IMR-90 (cell line): ENCODE measurements around the gene HMGCL. TPM values are rescaled to one million over a fixed set of nuclear protein-coding genes. Genes with fewer than 3 reads are reported as not detected.

Experiments
- ATAC-seq: fragments of 200-7000 bp; cut with Tn5 transposase; 2 replicates; pipeline ENCODE4 v1.9.1; 2020; ENCODE audit warnings: low read depth, mild to moderate bottlenecking, moderate library complexity
- BruUV-seq: library from RNA; stranded (reverse); fragments of 400-500 nt; replicated peaks from 2 replicates; lab custom pipeline; 2021; lab: Mats Ljungman, UMichigan
- CTCF ChIA-PET: fragments of 300-600 bp; formaldehyde crosslinking; extraction: SDS; loops from one replicate; lab custom pipeline; 2021; ENCODE audit warnings: antibody characterized with exemption; lab: Yijun Ruan, JAX
- POLR2A ChIA-PET: fragments of 300-600 bp; sonication (Branson Sonifier 250); formaldehyde crosslinking; loops from one replicate; lab custom pipeline; 2022; ENCODE audit warnings: antibody characterized with exemption; ENCODE audit not compliant: unreplicated experiment; lab: Charles Lee
- DNase-seq: peaks from one replicate; pipeline ENCODE4 v3.0.0; 2013
- H2AFZ ChIP-seq: replicated peaks from 2 replicates; pipeline ENCODE3; 2013; ENCODE audit warnings: low read length, mild to moderate bottlenecking; ENCODE audit not compliant: poor library complexity
- H2AK5ac ChIP-seq: 2 replicates; pipeline ENCODE4 v1.6.1; 2013; ENCODE audit warnings: low read depth, low read length, inconsistent platforms
- H2AK9ac ChIP-seq: replicated peaks from 2 replicates; pipeline ENCODE3; 2013; ENCODE audit warnings: mild to moderate bottlenecking, low read depth, low read length, moderate library complexity; ENCODE audit not compliant: poor library complexity
- H2BK120ac ChIP-seq: 2 replicates; pipeline ENCODE4 v1.6.1; 2013; ENCODE audit warnings: low read depth, low read length, inconsistent platforms
- H2BK15ac ChIP-seq: 3 replicates; pipeline ENCODE4 v1.6.1; 2013; ENCODE audit warnings: low read depth, low read length, inconsistent platforms
- H2BK20ac ChIP-seq: 2 replicates; pipeline ENCODE4 v1.6.1; 2013; ENCODE audit warnings: low read depth, mild to moderate bottlenecking, inconsistent platforms, low read length, moderate library complexity
- H2BK5ac ChIP-seq: 2 replicates; pipeline ENCODE4 v1.6.1; 2013; ENCODE audit warnings: mild to moderate bottlenecking, low read depth, low read length, inconsistent platforms; ENCODE audit not compliant: poor library complexity, severe bottlenecking
- H3K14ac ChIP-seq: replicated peaks from 2 replicates; pipeline ENCODE4 v1.6.1; 2013; ENCODE audit warnings: low read depth, low read length, inconsistent platforms
- H3K18ac ChIP-seq: 2 replicates; pipeline ENCODE4 v1.6.1; 2013; ENCODE audit warnings: low read depth, low read length, control low read depth
- H3K23ac ChIP-seq: 2 replicates; pipeline ENCODE4 v1.6.1; 2013; ENCODE audit warnings: low read depth, low read length, inconsistent platforms
- H3K27ac ChIP-seq: 2 replicates; pipeline ENCODE4 v1.5.1; 2013; ENCODE audit warnings: mild to moderate bottlenecking, control low read depth, low read length; ENCODE audit not compliant: insufficient read depth
- H3K27me3 ChIP-seq: 2 replicates; pipeline ENCODE4 v1.6.1; 2013; ENCODE audit warnings: low read length; ENCODE audit not compliant: control insufficient read depth, insufficient read depth
- H3K36me3 ChIP-seq: 2 replicates; pipeline ENCODE4 v1.6.1; 2013; ENCODE audit warnings: low read length, mixed read lengths; ENCODE audit not compliant: control insufficient read depth, insufficient read depth
- H3K4ac ChIP-seq: 2 replicates; pipeline ENCODE4 v1.6.1; 2013; ENCODE audit warnings: low read depth, low read length, inconsistent platforms
- H3K4me1 ChIP-seq: 2 replicates; pipeline ENCODE4 v1.6.1; 2013; ENCODE audit warnings: low read length, mixed read lengths; ENCODE audit not compliant: control insufficient read depth, insufficient read depth
- H3K4me2 ChIP-seq: 2 replicates; pipeline ENCODE4 v1.6.1; 2013; ENCODE audit warnings: low read depth, mild to moderate bottlenecking, control low read depth, low read length, moderate library complexity
- H3K4me3 ChIP-seq: 2 replicates; pipeline ENCODE4 v1.5.1; 2013; ENCODE audit warnings: low read depth, mild to moderate bottlenecking, control low read depth, low read length, moderate library complexity; ENCODE audit not compliant: insufficient read depth
- H3K56ac ChIP-seq: 2 replicates; pipeline ENCODE4 v1.6.1; 2013; ENCODE audit warnings: low read length, inconsistent platforms; ENCODE audit not compliant: insufficient read depth; ENCODE audit errors: extremely low read depth
- H3K79me1 ChIP-seq, 2 experiments: 2 replicates each; pipeline ENCODE4 v1.6.1; 2013; ENCODE audit warnings: low read length in 2 of 2, inconsistent platforms in 1 of 2, low read depth in 1 of 2
- H3K9ac ChIP-seq: 2 replicates; pipeline ENCODE4 v1.6.1; 2013; ENCODE audit warnings: low read depth, low read length, control low read depth
- H3K9me1 ChIP-seq: 2 replicates; pipeline ENCODE4 v1.6.1; 2013; ENCODE audit warnings: low read length, inconsistent platforms; ENCODE audit not compliant: insufficient read depth
- H3K9me3 ChIP-seq: 2 replicates; pipeline ENCODE4 v1.6.1; 2013; ENCODE audit warnings: low read length; ENCODE audit not compliant: control insufficient read depth, insufficient read depth
- H4K20me1 ChIP-seq: 2 replicates; pipeline ENCODE4 v1.6.1; 2013; ENCODE audit warnings: low read length, inconsistent platforms; ENCODE audit not compliant: insufficient read depth
- H4K5ac ChIP-seq: 2 replicates; pipeline ENCODE4 v1.6.1; 2013; ENCODE audit warnings: mild to moderate bottlenecking, low read depth, low read length, control low read depth
- H4K8ac ChIP-seq, 2 experiments: 2 replicates each; pipeline ENCODE4 v1.6.1; 2013; ENCODE audit warnings: low read depth in 2 of 2, low read length in 2 of 2, control low read depth in 1 of 2, inconsistent platforms in 1 of 2
- H4K91ac ChIP-seq: 2 replicates; pipeline ENCODE4 v1.6.1; 2013; ENCODE audit warnings: low read depth, low read length, inconsistent platforms; ENCODE audit not compliant: insufficient read depth
- BHLHE40 ChIP-seq: fragments of 150-350 bp; IDR thresholded peaks from 2 replicates; pipeline ENCODE4 v1.6.1; 2016; ENCODE audit warnings: mild to moderate bottlenecking, low read depth, low read length
- CEBPB ChIP-seq: IDR thresholded peaks from 2 replicates; pipeline ENCODE4 v1.6.1; 2012; ENCODE audit warnings: low read depth, low read length, improper control_type of control experiment
- CHD1 ChIP-seq: IDR thresholded peaks from 2 replicates; pipeline ENCODE4 v1.6.1; 2012; ENCODE audit warnings: low read depth, low read length, improper control_type of control experiment
- CTCF ChIP-seq: conservative IDR thresholded peaks from 2 replicates; pipeline ENCODE4 v1.5.1; 2012; ENCODE audit warnings: mild to moderate bottlenecking, low read depth, low read length, improper control_type of control experiment
- MAFK ChIP-seq: IDR thresholded peaks from 2 replicates; pipeline ENCODE4 v1.6.1; 2012; ENCODE audit warnings: low read depth, low read length, improper control_type of control experiment
- MAZ ChIP-seq: IDR thresholded peaks from 2 replicates; pipeline ENCODE4 v1.6.1; 2012; ENCODE audit warnings: low read depth, mild to moderate bottlenecking, low read length, improper control_type of control experiment, moderate library complexity, borderline replicate concordance
- MXI1 ChIP-seq: IDR thresholded peaks from 2 replicates; pipeline ENCODE4 v1.6.1; 2012; ENCODE audit warnings: low read depth, mild to moderate bottlenecking, low read length, moderate library complexity, borderline replicate concordance
- NFE2L2 ChIP-seq: fragments of 150-350 bp; IDR thresholded peaks from 2 replicates; pipeline ENCODE4 v1.6.1; 2016; ENCODE audit warnings: low read depth, mild to moderate bottlenecking, low read length
- POLR2A ChIP-seq: IDR thresholded peaks from 2 replicates; pipeline ENCODE4 v1.6.1; 2012; ENCODE audit warnings: mild to moderate bottlenecking, low read depth, low read length
- RAD21 ChIP-seq: IDR thresholded peaks from 2 replicates; pipeline ENCODE4 v1.6.1; 2012; ENCODE audit warnings: low read length, improper control_type of control experiment
- RCOR1 ChIP-seq: IDR thresholded peaks from 2 replicates; pipeline ENCODE4 v1.6.1; 2012; ENCODE audit warnings: mild to moderate bottlenecking, low read length, improper control_type of control experiment; ENCODE audit not compliant: insufficient replicate concordance
- RFX5 ChIP-seq: IDR thresholded peaks from 2 replicates; pipeline ENCODE4 v1.8.0; 2012; ENCODE audit warnings: low read depth, mild to moderate bottlenecking, low read length, moderate library complexity
- WGBS, 2 experiments: methylation state at CpG; one replicate each; pipeline versions ENCODE4 v1.1.5 to v1.1.7; 2013; ENCODE audit warnings: missing lambda C conversion rate in 2 of 2; ENCODE audit not compliant: insufficient read length in 1 of 2; ENCODE audit errors: extremely low coverage in 2 of 2; 5-methylcytosine and 5-hydroxymethylcytosine counted together
- dilution Hi-C: fragments of 300-500 bp; cut with HindIII; formaldehyde crosslinking; loops from one replicate; pipeline ENCODE4 v1.14.3; 2018; ENCODE audit warnings: low sequenced_read_pairs; ENCODE audit not compliant: unreplicated experiment
- in situ Hi-C: fragments of 300-500 bp; cut with MboI; formaldehyde crosslinking; loops from 3 replicates; pipeline ENCODE4 v1.14.3; 2019; ENCODE audit warnings: low sequenced_read_pairs, inconsistent platforms, mixed read lengths
- intact Hi-C: fragments of 100-400 bp; cut with micrococcal nuclease; formaldehyde crosslinking; loops from 2 replicates; pipeline ENCODE4 v1.10.0; 2022
- polyA plus RNA-seq, 3 experiments: library from polyadenylated mRNA; depleted of rRNA; stranded (reverse); fragments of >200 nt; gene quantifications; 2 replicates each; pipeline ENCODE4 v1.2.3, GENCODE V29; 2012; ENCODE audit warnings: low replicate concordance in 1 of 3
- total RNA-seq: library from RNA; depleted of rRNA; stranded (reverse); fragments of >200 nt; gene quantifications from 2 replicates; pipeline ENCODE4 v1.2.3, GENCODE V29; 2012
- TF ChIP-seq, protein P1 (sequence below): fragments of 150-350 bp; IDR thresholded peaks from 2 replicates; pipeline ENCODE4 v1.6.1; 2017; ENCODE audit warnings: mild to moderate bottlenecking, antibody characterized with exemption, low read length, low read depth

The HMGCL gene
- total and polyA plus RNA-seq, 2 of the 4 experiments (the other 2 are of a cell fraction), result 30.6 to 33.5 TPM

DNA sequence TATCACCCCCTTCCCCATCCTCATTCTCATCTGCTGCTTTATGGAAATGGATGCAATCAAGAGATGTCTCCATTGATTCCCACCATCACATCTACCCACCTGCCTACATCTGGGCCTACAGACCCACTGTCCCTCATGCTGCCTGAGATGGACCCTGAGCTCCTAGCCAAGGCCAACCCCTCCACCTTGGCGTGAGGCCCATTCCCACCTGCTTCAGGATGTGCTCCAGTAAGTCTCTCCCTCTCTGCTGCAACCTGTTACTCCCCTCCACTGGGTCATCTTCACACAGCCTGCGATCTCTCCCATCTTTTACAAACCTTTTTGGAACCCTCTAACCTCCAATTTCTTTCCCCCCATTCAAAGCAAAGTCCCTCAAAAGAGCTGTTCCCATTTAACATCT, 20.2 kb downstream of the HMGCL start:
- no peak overlapping the region for H3K27ac ChIP-seq
- ChIA-PET CTCF (no interaction called here), POLR2A (no interaction called here)
- no peak overlapping the region for H3K23ac ChIP-seq
- in situ Hi-C loops (no loop called here), dilution Hi-C loops (no loop called here), intact Hi-C loops (loop anchor here (5.0 kb wide), 1 partner anchor 222 kb away; no protein-coding TSS in a partner anchor)
- H3K4me2 ChIP-seq, result no peak overlapping the region
- peaks cover 6 to 7% of the 10 kb centered on the region in 2 experiments for H3K79me1 ChIP-seq
- no peak overlapping the region for H2BK120ac ChIP-seq
- no peaks in the 10 kb centered on the region for H3K9me3 ChIP-seq
- 0 out of 2 replicates have a peak, but pooled peaks cover 5% of the 10 kb centered on the region for H3K9me1 ChIP-seq
- peaks cover 24% of the 10 kb centered on the region for H3K36me3 ChIP-seq
- no peak overlapping the region for H2AFZ ChIP-seq
- no peak overlapping the region for H2AK5ac ChIP-seq
- H3K4me1 ChIP-seq, result no peaks in the 10 kb centered on the region
- BruUV-seq, result no TSS peak
- no peaks in the 10 kb centered on the region for H4K20me1 ChIP-seq
- 90% methylated on average over 2 of the region's 2 CpGs; no CpG with 5 or more reads in 1 of the 2 experiments for WGBS, 2 experiments
- H3K4ac ChIP-seq, result no peak overlapping the region
- no peak overlapping the region for H3K4me3 ChIP-seq
- H3K14ac ChIP-seq, result no peak overlapping the region
- H2BK20ac ChIP-seq, result no peak overlapping the region
- no peak for ATAC-seq
- H4K5ac ChIP-seq, result no peak overlapping the region
- no peak overlapping the region for H2BK5ac ChIP-seq
- no peak overlapping the region for H2AK9ac ChIP-seq
- no peak overlapping the region for H4K91ac ChIP-seq
- no peak for DNase-seq
- no peak overlapping the region for H3K56ac ChIP-seq
- no peaks in the 10 kb centered on the region for H3K27me3 ChIP-seq
- TF ChIP-seq CEBPB (no peak), RCOR1 (no peak), CTCF (no peak), MXI1 (no peak), MAZ (no peak), POLR2A (no peak), CHD1 (no peak), RAD21 (no peak), MAFK (no peak), RFX5 (no peak), BHLHE40 (no peak), NFE2L2 (no peak)
- TF ChIP-seq, protein P1, sequence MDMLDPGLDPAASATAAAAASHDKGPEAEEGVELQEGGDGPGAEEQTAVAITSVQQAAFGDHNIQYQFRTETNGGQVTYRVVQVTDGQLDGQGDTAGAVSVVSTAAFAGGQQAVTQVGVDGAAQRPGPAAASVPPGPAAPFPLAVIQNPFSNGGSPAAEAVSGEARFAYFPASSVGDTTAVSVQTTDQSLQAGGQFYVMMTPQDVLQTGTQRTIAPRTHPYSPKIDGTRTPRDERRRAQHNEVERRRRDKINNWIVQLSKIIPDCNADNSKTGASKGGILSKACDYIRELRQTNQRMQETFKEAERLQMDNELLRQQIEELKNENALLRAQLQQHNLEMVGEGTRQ, result no peak
- no peak overlapping the region for H3K18ac ChIP-seq
- no peak overlapping the region for H2BK15ac ChIP-seq
- H3K9ac ChIP-seq, result no peak overlapping the region
- H4K8ac ChIP-seq, result no peak overlapping the region
